HG02840 (cell line): ENCODE results near the gene FERMT2.

Source experiments
- ATAC-seq: cut with Tn5 transposase; IDR thresholded peaks from one replicate; pipeline ENCODE4 v1.9.1; 2021; ENCODE audit warnings: mild to moderate bottlenecking, moderate library complexity, moderate number of reproducible peaks; ENCODE audit not compliant: unreplicated experiment, low FRiP score

The FERMT2 gene

GRCh38 chr14:52834440-52834842, 116.4 kb downstream of the FERMT2 start:
- no peak for ATAC-seq

- ATAC-seq, result no peak
Observed at GRCh38 chr14:52833891-52834290, 117.0 kb downstream of the FERMT2 start.

- ATAC-seq, result no peak
Observed at GRCh38 chr14:52829527-52830185, 121.2 kb downstream of the FERMT2 start.

- ATAC-seq, result no peak
Observed at GRCh38 chr14:52827426-52827825, 123.4 kb downstream of the FERMT2 start.

- no peak for ATAC-seq
Observed at GRCh38 chr14:52825085-52825484, 125.8 kb downstream of the FERMT2 start.

GRCh38 chr14:52824462-52824861, 126.4 kb downstream of the FERMT2 start:
- no peak for ATAC-seq

- ATAC-seq, result no peak
Observed at GRCh38 chr14:52821805-52822250, 129.0 kb downstream of the FERMT2 start.

- ATAC-seq, result no peak
Observed at GRCh38 chr14:52808101-52808500, 142.7 kb downstream of the FERMT2 start.
